Activated CD8-positive, alpha-beta T cell treated with anti-CD3 and anti-CD28 coated beads, Interleukin-2, amount 10 ng/mL, durations not matched to agents 7 days and 5 days (primary cell): ENCODE results near the gene TMEM156. TPM values are rescaled to one million over a fixed set of nuclear protein-coding genes. Genes with fewer than 3 reads are reported as not detected.

Experiments used
- ATAC-seq: fragments of 150-1000 bp; cut with Tn5 transposase; one replicate; pipeline ENCODE4 v1.10.0; 2021; ENCODE audit warnings: moderate library complexity
- CTCF ChIA-PET: fragments of 350-600 bp; sonication (Branson Sonifier 250); formaldehyde crosslinking; loops from one replicate; lab custom pipeline; 2021; ENCODE audit warnings: antibody characterized with exemption; lab: Charles Lee
- POLR2A ChIA-PET: fragments of 350-600 bp; sonication (Branson Sonifier 250); formaldehyde crosslinking; loops from one replicate; lab custom pipeline; 2021; ENCODE audit warnings: antibody characterized with exemption; lab: Charles Lee
- DNase-seq: peaks from one replicate; pipeline ENCODE4 v3.0.0-alpha.2; 2020
- H3K27ac Mint-ChIP-seq: one replicate; pipeline ENCODE4 v1.8.0; 2021; ENCODE audit warnings: mild to moderate bottlenecking, mixed read lengths
- H3K27me3 Mint-ChIP-seq: one replicate; pipeline ENCODE4 v1.8.0; 2021; ENCODE audit warnings: low read depth, mixed read lengths
- H3K36me3 Mint-ChIP-seq: one replicate; pipeline ENCODE4 v1.8.0; 2021; ENCODE audit warnings: low read depth, mixed read lengths
- H3K4me1 Mint-ChIP-seq: one replicate; pipeline ENCODE4 v1.8.0; 2021; ENCODE audit warnings: low read depth, mixed read lengths
- H3K4me3 Mint-ChIP-seq: one replicate; pipeline ENCODE4 v1.8.0; 2021; ENCODE audit warnings: mild to moderate bottlenecking, mixed read lengths
- H3K9me3 Mint-ChIP-seq: one replicate; pipeline ENCODE4 v1.8.0; 2022; ENCODE audit warnings: mixed read lengths; ENCODE audit not compliant: insufficient read depth
- total RNA-seq, 2 experiments: library from RNA; stranded (reverse); gene quantifications; one replicate each; pipeline ENCODE4 v1.2.3, GENCODE V29; 2021

Gene TMEM156, protein sequence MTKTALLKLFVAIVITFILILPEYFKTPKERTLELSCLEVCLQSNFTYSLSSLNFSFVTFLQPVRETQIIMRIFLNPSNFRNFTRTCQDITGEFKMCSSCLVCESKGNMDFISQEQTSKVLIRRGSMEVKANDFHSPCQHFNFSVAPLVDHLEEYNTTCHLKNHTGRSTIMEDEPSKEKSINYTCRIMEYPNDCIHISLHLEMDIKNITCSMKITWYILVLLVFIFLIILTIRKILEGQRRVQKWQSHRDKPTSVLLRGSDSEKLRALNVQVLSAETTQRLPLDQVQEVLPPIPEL
- 10 to 100 TPM; 12.4 to 14.1 TPM for total RNA-seq

- H3K9me3 Mint-ChIP-seq = no peaks in the 10 kb centered on the region
- peak within 1 kb of the TSS; percentile 83 for H3K4me3 Mint-ChIP-seq
- no peaks in the 10 kb centered on the region for H3K27me3 Mint-ChIP-seq
- H3K36me3 Mint-ChIP-seq = peaks cover 8% of the 10 kb centered on the region
- peak within 1 kb of the TSS; percentile 88 for H3K27ac Mint-ChIP-seq
- ATAC-seq = peak; percentile 88
- CTCF ChIA-PET = interaction anchor here (1.3 to 1.7 kb wide), 3 partner anchors 12 to 17 kb away, joined by 3 to 4 read pairs (median 3); no protein-coding TSS in a partner anchor
- POLR2A ChIA-PET = interaction anchor here (1.0 to 8.6 kb wide), 2 partner anchors 13 to 83 kb away, joined by 3 to 56 read pairs; no protein-coding TSS in a partner anchor
- DNase-seq = peak; percentile 44
- peaks cover 40% of the 10 kb centered on the region for H3K4me1 Mint-ChIP-seq
Measured at GRCh38 chr4:39032218-39033085, at the start of gene TMEM156. TSS of gene TMEM156 (minus strand) at chr4:39032409. CDS start at chr4:39032313, 96 bp downstream.

DNA sequence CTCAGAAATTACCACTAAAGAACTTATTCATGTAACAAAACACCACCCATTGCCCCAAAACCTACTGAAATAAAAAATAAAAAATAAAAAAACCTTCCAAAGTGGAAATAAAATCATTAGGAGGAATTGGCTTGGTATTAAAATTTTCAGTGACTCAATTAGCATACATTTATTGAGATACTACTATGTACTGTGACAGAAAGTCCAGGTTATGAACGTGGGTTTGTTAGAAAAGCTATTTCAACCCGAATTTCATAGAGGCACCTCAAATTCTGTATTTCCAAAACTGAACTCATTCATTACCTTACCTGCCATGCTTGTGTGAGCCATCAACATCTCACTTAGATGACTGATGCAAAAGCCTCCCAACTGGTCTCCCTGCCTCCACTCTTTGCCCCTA, 46.6 kb upstream of the TMEM156 start:
- DNase-seq (no peak), ATAC-seq (no peak)
- H3K4me3 Mint-ChIP-seq = no peak overlapping the region
- ChIA-PET POLR2A (no interaction called here), CTCF (no interaction called here)
- H3K36me3 Mint-ChIP-seq = peaks cover 29% of the 10 kb centered on the region
- H3K27ac Mint-ChIP-seq = no peak overlapping the region
- no peaks in the 10 kb centered on the region for H3K4me1 Mint-ChIP-seq
- H3K27me3 Mint-ChIP-seq = no peaks in the 10 kb centered on the region
- H3K9me3 Mint-ChIP-seq = no peaks in the 10 kb centered on the region

- Mint-ChIP-seq H3K27ac (no peak overlapping the region), H3K4me1 (no peaks in the 10 kb centered on the region), H3K36me3 (peaks cover 3% of the 10 kb centered on the region), H3K9me3 (no peaks in the 10 kb centered on the region), H3K27me3 (no peaks in the 10 kb centered on the region), H3K4me3 (no peak overlapping the region)
- POLR2A ChIA-PET = interaction anchor here (0.6 kb wide), 1 partner anchor 1170 kb away, joined by 3 read pairs; no protein-coding TSS in a partner anchor
- DNase-seq (no peak), ATAC-seq (no peak)
- CTCF ChIA-PET = interaction anchor here (1.0 kb wide), 1 partner anchor 286 kb away, joined by 3 read pairs; the partner anchor contains the start of gene TLR10
Measured at GRCh38 chr4:39068907-39069306, 36.7 kb upstream of the TMEM156 start.

DNA sequence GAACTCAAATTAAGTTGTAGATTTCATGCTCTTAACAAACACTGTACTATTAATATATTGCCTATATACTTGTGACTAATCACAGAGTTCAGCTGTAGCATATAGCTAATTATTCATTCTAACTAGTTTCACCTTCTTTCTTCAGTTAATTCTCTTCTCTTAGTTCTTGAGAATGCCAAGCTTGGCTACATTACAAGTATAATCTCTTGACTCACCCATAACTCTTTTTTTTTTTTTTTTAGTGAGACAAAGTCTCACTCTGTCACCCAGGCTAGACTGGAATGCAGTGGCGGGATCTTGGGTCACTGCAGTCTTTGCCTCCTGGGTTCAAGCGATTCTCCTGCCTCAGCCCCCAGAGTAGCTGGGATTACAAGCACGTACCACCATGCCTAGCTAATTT, 35.2 kb upstream of the TMEM156 start:
- CTCF ChIA-PET = no interaction called here
- no peaks in the 10 kb centered on the region for H3K4me1 Mint-ChIP-seq
- POLR2A ChIA-PET = no interaction called here
- H3K27ac Mint-ChIP-seq = no peak overlapping the region
- DNase-seq (no peak), ATAC-seq (no peak)
- H3K4me3 Mint-ChIP-seq = no peak overlapping the region
- H3K27me3 Mint-ChIP-seq = no peaks in the 10 kb centered on the region
- H3K9me3 Mint-ChIP-seq = no peaks in the 10 kb centered on the region
- H3K36me3 Mint-ChIP-seq = peaks cover 3% of the 10 kb centered on the region

GRCh38 chr4:39067031-39067430, 34.8 kb upstream of the TMEM156 start:
- Mint-ChIP-seq H3K36me3 (peaks cover 3% of the 10 kb centered on the region), H3K27ac (no peak overlapping the region), H3K27me3 (no peaks in the 10 kb centered on the region), H3K9me3 (no peaks in the 10 kb centered on the region), H3K4me3 (no peak overlapping the region), H3K4me1 (no peaks in the 10 kb centered on the region)
- ATAC-seq (no peak), DNase-seq (no peak)
- POLR2A ChIA-PET = no interaction called here
- CTCF ChIA-PET = no interaction called here

DNA sequence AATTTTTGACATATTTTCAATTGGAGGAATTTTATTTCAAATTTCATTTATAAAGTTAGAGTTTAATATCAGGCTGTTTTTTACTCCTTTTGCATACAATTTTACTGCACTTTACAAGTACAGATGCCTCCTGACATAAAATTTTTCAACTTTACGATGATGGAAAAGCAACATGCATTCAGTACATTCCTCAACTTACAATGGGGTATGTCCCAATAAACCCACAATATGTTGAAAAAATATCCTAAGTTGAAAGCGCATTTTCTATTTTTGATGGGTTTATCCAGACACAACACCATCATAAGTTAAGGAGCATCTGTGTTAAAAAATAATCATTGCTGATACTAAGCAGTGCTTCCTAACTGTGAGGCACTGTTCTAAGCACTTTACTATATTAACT, 34.2 kb upstream of the TMEM156 start:
- Mint-ChIP-seq H3K9me3 (no peaks in the 10 kb centered on the region), H3K4me3 (no peak overlapping the region), H3K36me3 (peaks cover 3% of the 10 kb centered on the region), H3K27me3 (no peaks in the 10 kb centered on the region), H3K27ac (no peak overlapping the region), H3K4me1 (no peaks in the 10 kb centered on the region)
- ATAC-seq (no peak), DNase-seq (no peak)
- CTCF ChIA-PET = no interaction called here
- POLR2A ChIA-PET = no interaction called here

DNA sequence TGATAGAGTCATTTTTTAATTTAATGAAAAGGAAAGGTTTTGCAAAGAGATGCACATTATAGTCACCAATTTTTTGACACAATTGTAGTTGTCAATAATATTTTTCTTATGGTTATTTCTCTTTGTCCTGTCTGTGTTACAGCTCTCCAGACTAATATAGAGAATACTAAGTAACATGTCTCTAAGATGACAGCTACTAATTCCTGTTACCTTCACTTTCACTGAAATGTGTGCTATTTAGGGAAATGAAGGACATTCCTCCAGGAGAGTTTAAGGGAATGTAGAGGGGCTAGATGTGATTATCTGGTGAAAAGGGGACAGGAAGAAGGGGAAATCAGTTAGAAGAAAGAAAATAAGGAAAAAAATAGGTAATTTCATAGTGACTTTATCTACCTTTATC, 31.2 kb upstream of the TMEM156 start:
- ChIA-PET CTCF (no interaction called here), POLR2A (no interaction called here)
- Mint-ChIP-seq H3K9me3 (no peaks in the 10 kb centered on the region), H3K36me3 (peaks cover 3% of the 10 kb centered on the region), H3K27me3 (no peaks in the 10 kb centered on the region), H3K4me1 (no peaks in the 10 kb centered on the region), H3K4me3 (no peak overlapping the region), H3K27ac (no peak overlapping the region)
- ATAC-seq (no peak), DNase-seq (no peak)

- ATAC-seq = no peak
- H3K9me3 Mint-ChIP-seq = no peaks in the 10 kb centered on the region
- ChIA-PET POLR2A (no interaction called here), CTCF (no interaction called here)
- no peak overlapping the region for H3K27ac Mint-ChIP-seq
- H3K27me3 Mint-ChIP-seq = no peaks in the 10 kb centered on the region
- H3K4me3 Mint-ChIP-seq = no peak overlapping the region
- H3K4me1 Mint-ChIP-seq = no peaks in the 10 kb centered on the region
- H3K36me3 Mint-ChIP-seq = no peaks in the 10 kb centered on the region
- no peak for DNase-seq
Measured at GRCh38 chr4:39062770-39063097, 30.5 kb upstream of the TMEM156 start.

GRCh38 chr4:39062094-39062769, 30.0 kb upstream of the TMEM156 start, which contains the start of gene KLHL5:
TSS of gene KLHL5 (plus strand) at chr4:39062232. CDS start at chr4:39062653, 421 bp downstream.
- no peak for DNase-seq
- ChIA-PET CTCF (interaction anchor here (2.1 kb wide), 1 partner anchor 160 kb away, joined by 8 read pairs; no protein-coding TSS in a partner anchor), POLR2A (no interaction called here)
- ATAC-seq = no peak
- Mint-ChIP-seq H3K27me3 (no peaks in the 10 kb centered on the region), H3K9me3 (no peaks in the 10 kb centered on the region), H3K27ac (no peak within 1 kb of the TSS), H3K36me3 (no peaks in the 10 kb centered on the region), H3K4me1 (no peaks in the 10 kb centered on the region), H3K4me3 (no peak within 1 kb of the TSS)

- CTCF ChIA-PET = interaction anchor here (1.3 to 2.1 kb wide), 3 partner anchors 72 to 159 kb away, joined by 3 to 8 read pairs (median 4); no protein-coding TSS in a partner anchor
- no peak for DNase-seq
- Mint-ChIP-seq H3K9me3 (no peaks in the 10 kb centered on the region), H3K27me3 (no peaks in the 10 kb centered on the region), H3K4me3 (no peak overlapping the region), H3K4me1 (peaks cover 4% of the 10 kb centered on the region), H3K36me3 (no peaks in the 10 kb centered on the region), H3K27ac (no peak overlapping the region)
- ATAC-seq = no peak
- POLR2A ChIA-PET = no interaction called here
Measured at GRCh38 chr4:39061457-39061856, 29.2 kb upstream of the TMEM156 start.

DNA sequence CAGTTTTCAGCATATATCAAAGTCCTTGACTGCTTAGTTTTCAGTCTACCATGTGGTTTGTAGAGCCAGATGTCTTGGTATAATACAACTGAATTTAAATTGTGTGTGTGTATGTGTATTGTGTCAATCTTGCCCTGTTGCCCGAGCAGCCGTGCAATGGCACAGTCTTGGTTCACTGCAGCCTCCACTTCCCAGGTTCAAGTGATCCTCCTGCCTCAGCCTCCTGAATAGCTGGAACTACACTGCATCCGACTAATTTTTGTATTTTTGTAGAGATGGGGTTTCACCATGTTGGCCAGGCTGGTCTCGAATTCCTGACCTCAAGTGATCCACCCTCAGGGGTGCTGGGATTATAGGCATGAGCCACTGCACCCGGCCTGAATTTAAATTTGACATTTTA, 23.8 kb upstream of the TMEM156 start:
- Mint-ChIP-seq H3K36me3 (no peaks in the 10 kb centered on the region), H3K4me1 (peaks cover 4% of the 10 kb centered on the region), H3K27me3 (no peaks in the 10 kb centered on the region), H3K9me3 (no peaks in the 10 kb centered on the region), H3K27ac (no peak overlapping the region), H3K4me3 (no peak overlapping the region)
- ATAC-seq (no peak), DNase-seq (no peak)
- POLR2A ChIA-PET = interaction anchor here (1.0 kb wide), 1 partner anchor 10 kb away, joined by 5 read pairs; no protein-coding TSS in a partner anchor
- CTCF ChIA-PET = no interaction called here
